GM12874 (cell line): Measurements from ENCODE around the gene RNASEH2B.

Experiments used
- CTCF ChIP-seq: IDR thresholded peaks from 2 replicates; pipeline ENCODE4 v1.5.1; 2011; ENCODE audit warnings: low read depth, mild to moderate bottlenecking, control low read depth, low read length, moderate library complexity; ENCODE audit not compliant: insufficient read depth

The RNASEH2B gene

GRCh38 chr13:50909605-50910484 is at the start of gene RNASEH2B:
Gene RNASEH2B, plus strand, starts transcription at chr13:50909791. Its CDS starts 286 bp downstream, at chr13:50910077.
- TF ChIP-seq CTCF: no peak

GRCh38 chr13:50864492-50864891 is 45.1 kb upstream of the RNASEH2B start:
- TF ChIP-seq CTCF: no peak

- no peak for TF ChIP-seq CTCF
Observed at GRCh38 chr13:50866817-50867636, 42.6 kb upstream of the RNASEH2B start.

GRCh38 chr13:50867637-50867945 is 42.0 kb upstream of the RNASEH2B start:
- TF ChIP-seq CTCF: no peak

GRCh38 chr13:50871405-50871804 is 38.2 kb upstream of the RNASEH2B start:
- no peak for TF ChIP-seq CTCF

GRCh38 chr13:50873467-50873866 is 36.1 kb upstream of the RNASEH2B start:
- no peak for TF ChIP-seq CTCF

- TF ChIP-seq CTCF: no peak
Observed at GRCh38 chr13:50873991-50874390, 35.6 kb upstream of the RNASEH2B start.
